Measurements from ENCODE around the gene ANGPTL4.

ANGPTL4 gene

DNA sequence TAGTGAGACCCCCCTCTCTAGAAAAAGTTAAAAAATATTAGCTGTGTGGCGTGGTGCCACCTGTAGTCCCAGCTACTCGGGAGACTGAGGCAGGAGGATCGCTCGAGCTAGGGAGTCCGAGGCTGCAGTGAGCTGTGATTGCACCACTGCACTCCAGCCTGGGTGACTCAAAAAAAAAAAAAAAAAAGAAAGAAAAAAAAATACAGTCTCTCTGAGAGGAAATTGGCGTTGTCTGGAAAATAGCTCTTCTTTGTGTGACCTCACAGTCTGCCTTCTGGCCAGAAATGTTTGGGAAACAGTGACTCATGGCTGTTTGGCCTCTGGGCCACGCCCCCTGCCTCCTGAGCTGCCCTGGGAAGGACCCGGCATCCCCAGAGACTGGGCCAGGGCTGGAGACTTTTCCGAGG, 59.9 kb downstream of the ANGPTL4 start:
- no peaks in the 10 kb centered on the region for H3K9me3 ChIP-seq (ENCODE audit: control insufficient read depth, insufficient read depth, low read length)
- TF ChIP-seq, protein P1, sequence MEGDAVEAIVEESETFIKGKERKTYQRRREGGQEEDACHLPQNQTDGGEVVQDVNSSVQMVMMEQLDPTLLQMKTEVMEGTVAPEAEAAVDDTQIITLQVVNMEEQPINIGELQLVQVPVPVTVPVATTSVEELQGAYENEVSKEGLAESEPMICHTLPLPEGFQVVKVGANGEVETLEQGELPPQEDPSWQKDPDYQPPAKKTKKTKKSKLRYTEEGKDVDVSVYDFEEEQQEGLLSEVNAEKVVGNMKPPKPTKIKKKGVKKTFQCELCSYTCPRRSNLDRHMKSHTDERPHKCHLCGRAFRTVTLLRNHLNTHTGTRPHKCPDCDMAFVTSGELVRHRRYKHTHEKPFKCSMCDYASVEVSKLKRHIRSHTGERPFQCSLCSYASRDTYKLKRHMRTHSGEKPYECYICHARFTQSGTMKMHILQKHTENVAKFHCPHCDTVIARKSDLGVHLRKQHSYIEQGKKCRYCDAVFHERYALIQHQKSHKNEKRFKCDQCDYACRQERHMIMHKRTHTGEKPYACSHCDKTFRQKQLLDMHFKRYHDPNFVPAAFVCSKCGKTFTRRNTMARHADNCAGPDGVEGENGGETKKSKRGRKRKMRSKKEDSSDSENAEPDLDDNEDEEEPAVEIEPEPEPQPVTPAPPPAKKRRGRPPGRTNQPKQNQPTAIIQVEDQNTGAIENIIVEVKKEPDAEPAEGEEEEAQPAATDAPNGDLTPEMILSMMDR (IDR thresholded peaks at IDR 0.05; ENCODE audit: low read depth, low read length, poor library complexity, severe bottlenecking), result no peak
- TF ChIP-seq EZH2phosphoT487 (IDR thresholded peaks at IDR 0.05; ENCODE audit: borderline replicate concordance, low read length), result no peak
- no peaks in the 10 kb centered on the region for H4K20me1 ChIP-seq (ENCODE audit: control insufficient read depth, insufficient read depth, low read depth, low read length)
- no peak overlapping the region for H3K4me3 ChIP-seq (ENCODE audit: low read length)
- H3K9me2 ChIP-seq (replicated peaks; ENCODE audit: control insufficient read depth, low read length), result no peaks in the 10 kb centered on the region
- no peaks in the 10 kb centered on the region for H3F3A ChIP-seq (ENCODE audit: control insufficient read depth, insufficient read depth)
- H3K79me2 ChIP-seq (ENCODE audit: control insufficient read depth, low read length), result no peaks in the 10 kb centered on the region
- H3K4me2 ChIP-seq (ENCODE audit: low read length), result no peak overlapping the region
- no peaks in the 10 kb centered on the region for H3K36me3 ChIP-seq (ENCODE audit: control insufficient read depth, low read length)
- H3K27ac ChIP-seq (ENCODE audit: low read depth, low read length), result no peak overlapping the region
- no peaks in the 10 kb centered on the region for H3K4me1 ChIP-seq (ENCODE audit: control insufficient read depth, low read length)
- H3K27me3 ChIP-seq (ENCODE audit: control insufficient read depth, low read length), result no peaks in the 10 kb centered on the region

Measured in DOHH2 (cell line).